ENCODE measurements around the gene HNF1B.

HNF1B gene

GRCh38 chr17:37718324-37719048 is 26.4 kb downstream of the HNF1B start:
- H3K4me3 ChIP-seq (ENCODE audit: low read depth, low read length) = no peak overlapping the region
- no peak overlapping the region for H3K27ac ChIP-seq
- no peaks in the 10 kb centered on the region for H3K9me3 ChIP-seq (ENCODE audit: control insufficient read depth, low read length)
- no peaks in the 10 kb centered on the region for H3K79me2 ChIP-seq
- H3K9ac ChIP-seq = no peak overlapping the region
- H3K27me3 ChIP-seq (ENCODE audit: control insufficient read depth, insufficient read depth, low read length) = no peaks in the 10 kb centered on the region
- no peak overlapping the region for H2AFZ ChIP-seq
- H3K4me1 ChIP-seq = no peaks in the 10 kb centered on the region
- H3K4me2 ChIP-seq (ENCODE audit: low read length) = no peak overlapping the region
- no peak for TF ChIP-seq CTCF (IDR thresholded peaks at IDR 0.05)
- H3K36me3 ChIP-seq (ENCODE audit: control insufficient read depth, insufficient read depth, low read length) = no peaks in the 10 kb centered on the region

GRCh38 chr17:37717627-37718323 is 27.1 kb downstream of the HNF1B start:
- Histone ChIP-seq H3K4me1 (no peaks in the 10 kb centered on the region), H3K27ac (no peak overlapping the region), H3K4me2 (ENCODE audit: low read length) (no peak overlapping the region), H3K79me2 (no peaks in the 10 kb centered on the region), H3K4me3 (ENCODE audit: low read depth, low read length) (no peak overlapping the region), H3K36me3 (ENCODE audit: control insufficient read depth, insufficient read depth, low read length) (no peaks in the 10 kb centered on the region), H3K9me3 (ENCODE audit: control insufficient read depth, low read length) (no peaks in the 10 kb centered on the region), H3K27me3 (ENCODE audit: control insufficient read depth, insufficient read depth, low read length) (no peaks in the 10 kb centered on the region), H3K9ac (no peak overlapping the region), H2AFZ (no peak overlapping the region)
- no peak for TF ChIP-seq CTCF (IDR thresholded peaks at IDR 0.05)

GRCh38 chr17:37714897-37715296 is 30.0 kb downstream of the HNF1B start:
- no peak overlapping the region for H3K27ac ChIP-seq
- no peaks in the 10 kb centered on the region for H3K4me1 ChIP-seq
- H2AFZ ChIP-seq = no peak overlapping the region
- no peaks in the 10 kb centered on the region for H3K36me3 ChIP-seq (ENCODE audit: control insufficient read depth, insufficient read depth, low read length)
- H3K79me2 ChIP-seq = no peaks in the 10 kb centered on the region
- no peak for TF ChIP-seq CTCF (IDR thresholded peaks at IDR 0.05)
- no peak overlapping the region for H3K9ac ChIP-seq
- H3K27me3 ChIP-seq (ENCODE audit: control insufficient read depth, insufficient read depth, low read length) = no peaks in the 10 kb centered on the region
- no peak overlapping the region for H3K4me3 ChIP-seq (ENCODE audit: low read depth, low read length)
- no peak overlapping the region for H3K4me2 ChIP-seq (ENCODE audit: low read length)
- no peaks in the 10 kb centered on the region for H3K9me3 ChIP-seq (ENCODE audit: control insufficient read depth, low read length)

GRCh38 chr17:37713624-37714023 is 31.2 kb downstream of the HNF1B start:
- no peaks in the 10 kb centered on the region for H3K9me3 ChIP-seq (ENCODE audit: control insufficient read depth, low read length)
- H3K9ac ChIP-seq = no peak overlapping the region
- no peak overlapping the region for H2AFZ ChIP-seq
- H3K27me3 ChIP-seq (ENCODE audit: control insufficient read depth, insufficient read depth, low read length) = no peaks in the 10 kb centered on the region
- H3K4me3 ChIP-seq (ENCODE audit: low read depth, low read length) = no peak overlapping the region
- H3K79me2 ChIP-seq = no peaks in the 10 kb centered on the region
- H3K27ac ChIP-seq = no peak overlapping the region
- no peak for TF ChIP-seq CTCF (IDR thresholded peaks at IDR 0.05)
- H3K4me2 ChIP-seq (ENCODE audit: low read length) = no peak overlapping the region
- H3K4me1 ChIP-seq = no peaks in the 10 kb centered on the region
- H3K36me3 ChIP-seq (ENCODE audit: control insufficient read depth, insufficient read depth, low read length) = no peaks in the 10 kb centered on the region
